Left lung (tissue), 10 donors: Measurements from ENCODE around the gene CEP131. TPM values are rescaled to one million over a fixed set of nuclear protein-coding genes. Genes with fewer than 3 reads are reported as not detected.

Experiments
- ATAC-seq: fragments of 200-7000 bp; cut with Tn5 transposase; one replicate; pipeline ENCODE4 v1.9.1; 2020; ENCODE audit warnings: moderate library complexity
- DNase-seq, 4 donors: peaks; one replicate each; pipeline ENCODE4 v3.0.0-alpha.2; 2013 to 2020
- H3K27ac ChIP-seq, 2 donors: fragments of 200-600 bp; sonication (generic) in 1 of 2; one replicate each; pipeline versions ENCODE4 v1.5.0 to v1.8.0; 2020 to 2021
- H3K27me3 ChIP-seq, 2 donors: fragments of 200-600 bp; sonication (generic) in 1 of 2; one replicate each; pipeline versions ENCODE4 v1.5.0 to v1.8.0; 2020 to 2021
- H3K36me3 ChIP-seq, 2 donors: fragments of 200-600 bp; sonication (generic) in 1 of 2; one replicate each; pipeline versions ENCODE4 v1.5.0 to v1.8.0; 2020 to 2021
- H3K4me1 ChIP-seq, 2 donors: fragments of 200-600 bp; one replicate each; pipeline ENCODE4 v1.8.0; 2021
- H3K4me3 ChIP-seq, 2 donors: fragments of 200-600 bp; sonication (generic) in 1 of 2; one replicate each; pipeline versions ENCODE4 v1.5.0 to v1.8.0; 2020 to 2021; ENCODE audit warnings: mild to moderate bottlenecking in 1 of 2
- H3K9me3 ChIP-seq, 2 donors: fragments of 200-600 bp; sonication (generic) in 1 of 2; one replicate each; pipeline versions ENCODE4 v1.5.0 to v1.8.0; 2020 to 2021
- intact Hi-C, 2 donors: fragments of 100-400 bp; cut with DNase I; formaldehyde crosslinking; loops; one replicate each; pipeline versions ENCODE4 v1.11.2 to v1.14.2; 2022
- polyA plus RNA-seq, 6 donors: library from polyadenylated mRNA; unstranded; fragments of 120-200 nt; gene quantifications; one replicate each; pipeline ENCODE4 v1.2.1, GENCODE V29; 2013; ENCODE audit not compliant: insufficient read length in 6 of 6
- total RNA-seq, 2 donors: library from RNA; stranded (reverse); fragmentation: NEBNext Ultra II Directional; extraction: Animal tissue kit (Norgen Biotek cat#: 25700); gene quantifications; one replicate each; pipeline ENCODE4 v1.2.1, GENCODE V29; 2021
- TF ChIP-seq, protein P1 (sequence below), 2 donors: fragments of 200-600 bp; sonication (generic) in 1 of 2; IDR thresholded peaks; one replicate each; pipeline versions ENCODE4 v1.5.0 to v1.8.0; 2021; ENCODE audit warnings: antibody characterized with exemption in 2 of 2
- donor health status: DM: no; HTN: yes; CAD: no.
- donor health status: DM: no; HTN: no; CAD: no.

Gene CEP131
- total and polyA plus RNA-seq, 8 donors: 7.7 to 21.0 (median 16.9) TPM

DNA sequence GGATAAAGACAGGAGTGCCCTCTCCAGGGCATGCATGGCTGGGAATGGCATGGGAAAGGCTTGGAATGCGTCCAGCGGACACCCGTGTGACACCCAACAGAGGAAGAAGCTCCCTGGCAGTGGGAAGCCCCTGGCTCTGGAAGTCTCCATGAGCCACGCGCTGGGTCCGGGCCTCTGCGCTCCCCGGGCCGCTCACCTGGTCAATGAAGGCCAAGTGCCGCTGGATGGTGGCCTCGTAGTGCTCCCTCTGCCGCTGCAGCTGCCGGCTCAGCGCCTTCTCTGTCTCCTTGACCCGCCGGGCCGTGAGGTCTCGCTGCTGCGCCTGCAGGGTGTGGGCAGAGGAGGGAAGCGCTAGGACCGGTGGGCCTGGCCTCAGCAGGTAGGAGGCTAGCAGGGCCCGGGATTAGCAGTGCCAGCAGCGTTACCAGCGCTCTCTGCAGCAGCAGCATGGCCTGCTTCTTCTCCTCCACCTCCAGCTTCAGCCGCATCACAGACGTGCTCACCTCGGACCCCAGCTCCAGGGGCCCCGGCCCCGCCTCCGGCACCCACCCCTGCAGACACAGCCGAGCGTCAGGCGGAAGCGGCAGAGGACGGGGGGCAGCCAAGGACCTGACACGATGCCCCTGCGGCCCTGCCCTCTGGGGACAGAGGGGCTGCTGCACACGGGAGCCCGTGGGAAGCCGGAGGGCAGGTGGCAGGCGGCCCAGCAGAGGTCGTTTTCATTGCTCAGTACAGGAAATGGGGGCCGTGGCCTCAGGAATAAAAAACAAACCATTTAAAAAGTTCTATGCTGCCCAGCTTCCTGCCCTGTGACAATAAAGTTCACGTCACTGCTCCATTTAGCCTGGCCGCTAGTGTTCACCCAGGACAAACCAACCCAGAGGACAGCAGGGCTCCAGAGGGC lies 26.0 kb downstream of the CEP131 start:
- H3K9me3 ChIP-seq: no peaks in the 10 kb centered on the region
- H3K4me3 ChIP-seq: no peak overlapping the region
- DNase-seq (peak in 1 of 4 donors; percentile 76), ATAC-seq (no peak)
- H3K27ac ChIP-seq: no peak overlapping the region
- peaks cover 0 to 46% of the 10 kb centered on the region in 2 donors for H3K36me3 ChIP-seq
- intact Hi-C loops: no loop called here
- peaks cover 0 to 22% of the 10 kb centered on the region in 2 donors for H3K4me1 ChIP-seq
- H3K27me3 ChIP-seq: no peaks in the 10 kb centered on the region
- TF ChIP-seq, protein P1, sequence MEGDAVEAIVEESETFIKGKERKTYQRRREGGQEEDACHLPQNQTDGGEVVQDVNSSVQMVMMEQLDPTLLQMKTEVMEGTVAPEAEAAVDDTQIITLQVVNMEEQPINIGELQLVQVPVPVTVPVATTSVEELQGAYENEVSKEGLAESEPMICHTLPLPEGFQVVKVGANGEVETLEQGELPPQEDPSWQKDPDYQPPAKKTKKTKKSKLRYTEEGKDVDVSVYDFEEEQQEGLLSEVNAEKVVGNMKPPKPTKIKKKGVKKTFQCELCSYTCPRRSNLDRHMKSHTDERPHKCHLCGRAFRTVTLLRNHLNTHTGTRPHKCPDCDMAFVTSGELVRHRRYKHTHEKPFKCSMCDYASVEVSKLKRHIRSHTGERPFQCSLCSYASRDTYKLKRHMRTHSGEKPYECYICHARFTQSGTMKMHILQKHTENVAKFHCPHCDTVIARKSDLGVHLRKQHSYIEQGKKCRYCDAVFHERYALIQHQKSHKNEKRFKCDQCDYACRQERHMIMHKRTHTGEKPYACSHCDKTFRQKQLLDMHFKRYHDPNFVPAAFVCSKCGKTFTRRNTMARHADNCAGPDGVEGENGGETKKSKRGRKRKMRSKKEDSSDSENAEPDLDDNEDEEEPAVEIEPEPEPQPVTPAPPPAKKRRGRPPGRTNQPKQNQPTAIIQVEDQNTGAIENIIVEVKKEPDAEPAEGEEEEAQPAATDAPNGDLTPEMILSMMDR (IDR thresholded peaks at IDR 0.05): no peak

DNA sequence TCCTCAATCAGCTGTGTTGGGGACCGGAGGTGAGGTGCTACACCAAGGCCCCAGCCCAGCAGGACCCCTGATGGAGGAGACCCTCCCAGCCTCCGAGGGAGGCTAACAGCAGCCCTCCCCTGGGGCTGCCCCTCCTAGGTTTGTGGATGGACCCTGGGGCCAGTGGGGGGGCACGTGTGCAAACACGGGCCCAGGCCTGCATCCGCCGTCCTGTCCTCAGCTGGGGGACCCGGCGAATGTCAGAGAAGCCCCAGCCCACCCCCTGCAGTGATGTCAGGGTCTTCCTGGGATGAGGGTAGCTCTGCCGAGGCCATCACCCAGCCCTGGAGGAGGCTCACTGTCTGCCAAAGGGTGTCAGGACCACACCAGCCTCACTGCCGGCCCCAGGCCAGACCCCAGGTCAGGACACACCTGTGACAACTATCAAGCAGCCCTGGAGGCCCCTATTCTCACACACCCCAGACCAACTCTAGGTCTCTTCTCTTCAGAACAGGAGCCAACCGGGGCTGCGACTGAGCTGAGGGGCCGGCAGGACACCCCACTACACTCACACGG lies 26.7 kb downstream of the CEP131 start:
- intact Hi-C loops: no loop called here
- H3K36me3 ChIP-seq: peaks cover 0 to 49% of the 10 kb centered on the region in 2 donors
- no peak overlapping the region for H3K4me3 ChIP-seq
- H3K27ac ChIP-seq: no peak overlapping the region
- H3K27me3 ChIP-seq: no peaks in the 10 kb centered on the region
- H3K9me3 ChIP-seq: no peaks in the 10 kb centered on the region
- TF ChIP-seq, protein P1 (IDR thresholded peaks at IDR 0.05): no peak
- ATAC-seq (no peak), DNase-seq (peak in 1 of 4 donors; percentile 47)
- peaks cover 0 to 21% of the 10 kb centered on the region in 2 donors for H3K4me1 ChIP-seq

DNA sequence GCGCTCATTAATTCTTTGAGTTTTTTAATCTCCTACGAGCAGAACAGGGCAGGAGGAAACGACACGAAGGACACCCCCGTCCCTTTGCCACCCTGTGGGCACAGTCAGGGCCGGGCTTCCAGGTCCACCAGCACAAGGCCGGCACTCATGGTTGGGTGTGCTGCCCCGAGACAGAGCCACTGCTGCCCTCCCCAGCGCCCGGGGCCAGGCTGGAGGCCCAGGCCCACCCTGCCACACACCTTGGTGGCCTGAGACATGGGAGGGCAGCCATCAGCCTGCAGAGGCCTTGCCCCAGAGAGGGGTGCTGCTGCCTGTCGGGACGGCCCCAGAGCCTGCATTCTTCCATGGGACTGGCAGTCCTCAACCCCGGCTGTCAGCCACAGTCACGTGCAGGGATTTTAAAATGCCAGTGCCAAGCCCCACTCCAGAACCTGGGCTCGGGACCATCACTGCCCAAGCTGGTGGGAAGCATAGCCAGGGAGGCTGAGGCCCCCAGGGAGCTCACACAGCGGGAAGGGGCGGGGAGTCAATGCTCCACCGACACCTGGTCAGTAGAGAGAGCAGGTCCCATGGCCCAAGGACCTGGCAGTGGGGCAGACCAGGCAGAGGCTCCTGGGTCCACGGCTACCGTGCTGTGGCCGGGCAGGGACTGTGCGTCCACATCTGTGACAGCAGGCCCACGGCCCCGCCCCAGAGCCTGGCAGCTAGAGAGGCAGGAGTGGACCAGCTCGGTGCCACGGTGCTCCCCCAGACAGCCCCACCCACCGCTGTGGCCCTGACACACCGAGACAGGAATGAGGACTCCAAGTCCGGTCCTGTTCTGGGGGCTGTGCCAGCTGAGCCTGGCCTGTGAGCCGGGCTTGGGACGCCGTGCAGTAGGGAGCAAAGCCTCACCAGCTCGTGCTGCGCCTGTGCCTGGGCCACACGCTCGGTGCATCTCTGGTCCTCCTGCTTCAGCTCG lies 27.5 kb downstream of the CEP131 start:
- H3K4me1 ChIP-seq: peaks cover 0 to 13% of the 10 kb centered on the region in 2 donors
- ATAC-seq: no peak
- peaks cover 0 to 57% of the 10 kb centered on the region in 2 donors for H3K36me3 ChIP-seq
- no peaks in the 10 kb centered on the region for H3K9me3 ChIP-seq
- H3K27ac ChIP-seq: no peak overlapping the region
- no peak overlapping the region for H3K4me3 ChIP-seq
- intact Hi-C loops: no loop called here
- H3K27me3 ChIP-seq: no peaks in the 10 kb centered on the region
- no peak for DNase-seq
- TF ChIP-seq, protein P1 (IDR thresholded peaks at IDR 0.05): no peak

DNA sequence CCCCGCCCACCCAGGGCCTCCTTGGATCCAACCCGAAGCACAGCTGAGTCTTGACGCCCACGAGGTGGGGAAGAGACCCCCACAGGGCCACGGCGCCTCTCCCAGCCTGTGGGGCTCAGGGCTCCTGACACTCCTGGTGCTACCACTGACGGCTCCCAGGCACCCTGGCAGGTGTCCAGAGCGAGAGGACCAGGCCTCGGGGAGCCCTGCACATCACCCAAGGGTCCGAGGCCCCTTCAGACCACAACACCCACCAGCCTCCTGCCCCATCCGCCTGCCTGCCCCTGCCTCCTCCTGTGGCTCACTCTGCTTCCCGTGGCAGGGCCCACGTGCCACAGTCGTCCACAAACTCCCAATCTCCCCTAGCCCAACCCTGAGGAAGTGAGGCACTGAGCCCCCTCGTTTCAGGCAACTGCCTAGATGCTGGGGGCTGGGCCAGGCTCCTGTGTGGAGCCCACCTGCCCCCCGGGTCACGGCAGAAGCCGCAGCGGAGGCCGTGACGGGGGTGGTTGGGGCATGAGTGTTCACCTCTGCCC lies 28.5 kb downstream of the CEP131 start:
- ATAC-seq (no peak), DNase-seq (no peak)
- TF ChIP-seq, protein P1 (IDR thresholded peaks at IDR 0.05): no peak
- H3K9me3 ChIP-seq: no peaks in the 10 kb centered on the region
- H3K36me3 ChIP-seq: peaks cover 0 to 62% of the 10 kb centered on the region in 2 donors
- H3K27me3 ChIP-seq: no peaks in the 10 kb centered on the region
- H3K27ac ChIP-seq: no peak overlapping the region
- H3K4me3 ChIP-seq: no peak overlapping the region
- H3K4me1 ChIP-seq: peaks cover 0 to 7% of the 10 kb centered on the region in 2 donors
- intact Hi-C loops: no loop called here
